Omental fat pad (tissue), 4 donors: Measurements from ENCODE around the gene ALKBH1. TPM values are rescaled to one million over a fixed set of nuclear protein-coding genes. Genes with fewer than 3 reads are reported as not detected.
"Not testable (repeated sequence)": the region's sequence is repeated elsewhere in the genome, so short reads cannot be mapped to it uniquely, and the experiment has no call there.

Experiments
- ATAC-seq: fragments of 150-250 bp; one replicate; pipeline ENCODE4 v1.9.1; 2016; ENCODE audit warnings: mild to moderate bottlenecking, moderate library complexity; ENCODE audit not compliant: low FRiP score
- DNase-seq: peaks from one replicate; pipeline ENCODE4 v3.0.0-alpha.2; 2019; ENCODE audit warnings: low spot score
- small RNA-seq: library from RNA; depleted of rRNA; stranded (forward); fragments of <200 nt; gene quantifications from one replicate; pipeline ENCODE3, GENCODE V24; 2016
- total RNA-seq, 4 donors: library from RNA; depleted of rRNA; stranded (reverse); fragments of >200 nt; gene quantifications; one replicate each; pipeline ENCODE4 v1.1.0, GENCODE V29; 2016
- TF ChIP-seq, protein P1 (sequence below), 3 donors: fragments of 450-650 bp; IDR thresholded peaks; one replicate each; pipeline ENCODE4 v1.5.1; 2016 to 2017; ENCODE audit warnings: antibody characterized with exemption in 3 of 3, mild to moderate bottlenecking in 3 of 3, moderate library complexity in 2 of 3

ALKBH1 gene
- total RNA-seq, 4 donors from 2014 or later: 6.9 to 13.6 (median 10.6) TPM

DNA sequence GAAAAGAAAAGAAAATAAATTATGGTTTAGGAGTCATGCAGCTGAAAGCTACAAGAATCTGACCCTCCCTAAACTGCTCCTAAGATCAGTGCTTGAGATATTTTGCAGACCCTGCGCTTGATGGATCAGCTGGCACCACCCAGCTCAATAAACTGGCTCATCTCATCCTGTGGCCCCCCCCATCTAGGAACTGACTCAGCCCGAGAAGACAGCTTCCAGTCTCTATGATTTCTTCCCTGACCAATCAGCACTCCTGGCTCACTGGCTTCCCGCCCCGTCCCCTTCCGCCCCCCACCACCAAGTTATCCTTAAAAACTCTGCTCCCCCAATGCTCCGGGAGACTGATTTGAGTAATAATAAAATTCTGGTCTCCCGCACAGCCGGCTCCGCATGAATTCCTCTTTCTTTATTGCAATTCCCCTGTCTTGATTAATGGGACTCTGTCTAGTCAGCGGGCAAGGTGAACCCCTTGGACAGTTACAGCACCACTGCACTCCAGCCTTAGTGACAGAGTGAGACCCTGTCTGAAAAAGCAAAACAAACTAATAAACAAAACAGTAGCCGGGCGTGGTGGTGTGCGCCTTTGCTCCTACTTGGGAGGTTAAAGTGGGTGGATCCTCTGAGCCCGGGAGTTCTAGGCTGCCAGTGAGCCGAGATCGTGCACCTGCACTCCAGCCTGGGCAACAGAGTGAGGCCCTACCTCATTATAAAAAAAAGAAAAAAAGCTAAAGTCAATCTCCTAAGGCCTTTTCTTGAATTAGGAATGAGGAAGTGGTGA lies 66.9 kb downstream of the ALKBH1 start:
- ATAC-seq (no peak), DNase-seq (no peak)
- TF ChIP-seq, protein P1, sequence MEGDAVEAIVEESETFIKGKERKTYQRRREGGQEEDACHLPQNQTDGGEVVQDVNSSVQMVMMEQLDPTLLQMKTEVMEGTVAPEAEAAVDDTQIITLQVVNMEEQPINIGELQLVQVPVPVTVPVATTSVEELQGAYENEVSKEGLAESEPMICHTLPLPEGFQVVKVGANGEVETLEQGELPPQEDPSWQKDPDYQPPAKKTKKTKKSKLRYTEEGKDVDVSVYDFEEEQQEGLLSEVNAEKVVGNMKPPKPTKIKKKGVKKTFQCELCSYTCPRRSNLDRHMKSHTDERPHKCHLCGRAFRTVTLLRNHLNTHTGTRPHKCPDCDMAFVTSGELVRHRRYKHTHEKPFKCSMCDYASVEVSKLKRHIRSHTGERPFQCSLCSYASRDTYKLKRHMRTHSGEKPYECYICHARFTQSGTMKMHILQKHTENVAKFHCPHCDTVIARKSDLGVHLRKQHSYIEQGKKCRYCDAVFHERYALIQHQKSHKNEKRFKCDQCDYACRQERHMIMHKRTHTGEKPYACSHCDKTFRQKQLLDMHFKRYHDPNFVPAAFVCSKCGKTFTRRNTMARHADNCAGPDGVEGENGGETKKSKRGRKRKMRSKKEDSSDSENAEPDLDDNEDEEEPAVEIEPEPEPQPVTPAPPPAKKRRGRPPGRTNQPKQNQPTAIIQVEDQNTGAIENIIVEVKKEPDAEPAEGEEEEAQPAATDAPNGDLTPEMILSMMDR (IDR thresholded peaks at IDR 0.05): no peak

DNA sequence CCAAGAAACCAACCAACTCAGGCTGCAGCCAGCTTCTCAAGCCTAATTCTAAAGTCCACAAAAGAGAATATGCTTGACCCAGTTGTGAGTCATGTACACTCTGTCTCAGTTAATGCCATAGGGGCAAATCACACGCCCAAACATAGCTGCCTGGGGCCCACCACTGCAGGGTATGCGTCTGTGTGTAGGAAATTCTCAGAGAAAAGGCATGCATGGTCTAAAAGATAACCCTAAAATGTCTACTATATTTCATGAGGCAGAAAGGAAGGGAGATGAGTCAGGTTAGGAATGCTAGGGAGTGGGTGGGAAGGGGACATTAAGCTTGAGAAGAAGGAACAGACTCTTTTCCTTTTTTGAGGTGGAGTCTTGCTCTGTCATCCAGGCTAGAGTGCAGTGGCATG lies 69.1 kb downstream of the ALKBH1 start:
- TF ChIP-seq, protein P1 (IDR thresholded peaks at IDR 0.05): no peak
- peak; percentile 19 for ATAC-seq
- no peak for DNase-seq

DNA sequence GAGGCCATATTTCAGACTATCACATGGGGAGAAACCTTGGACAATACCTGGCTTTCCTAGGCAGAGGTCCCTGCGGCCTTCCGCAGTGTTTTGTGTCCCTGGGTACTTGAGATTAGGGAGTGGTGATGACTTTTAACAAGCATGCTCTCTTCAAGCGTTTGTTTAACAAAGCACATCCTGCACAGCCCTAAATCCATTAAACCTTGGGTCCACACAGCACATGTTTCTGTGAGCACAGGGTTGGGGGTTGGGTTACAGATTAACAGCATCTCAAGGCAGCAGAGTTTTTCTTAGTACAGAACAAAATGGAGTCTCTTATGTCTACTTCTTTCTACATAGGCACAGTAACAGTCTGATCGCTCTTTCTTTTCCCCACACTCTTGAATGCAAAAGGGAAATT lies 72.0 kb downstream of the ALKBH1 start:
- not testable (repeated sequence) for ATAC-seq, DNase-seq

DNA sequence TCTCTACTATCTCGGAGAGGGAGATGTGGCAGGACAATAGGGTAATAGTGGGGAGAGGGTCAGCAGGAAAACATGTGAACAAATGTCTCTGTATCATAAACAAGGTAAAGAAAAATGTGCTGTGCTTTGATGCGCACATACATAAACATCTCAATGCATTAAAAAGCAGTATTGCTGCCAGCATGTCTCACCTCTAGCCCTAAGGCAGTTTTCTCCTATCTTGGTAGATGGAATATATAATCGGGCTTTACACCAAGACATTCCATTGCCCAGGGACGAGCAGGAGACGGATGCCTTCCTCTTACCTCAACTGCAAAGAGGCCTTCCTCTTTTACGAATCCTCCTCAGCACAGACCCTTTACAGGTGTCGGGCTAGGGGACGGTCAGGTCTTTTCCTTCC lies 72.4 kb downstream of the ALKBH1 start:
- DNase-seq, ATAC-seq: not testable (repeated sequence)

DNA sequence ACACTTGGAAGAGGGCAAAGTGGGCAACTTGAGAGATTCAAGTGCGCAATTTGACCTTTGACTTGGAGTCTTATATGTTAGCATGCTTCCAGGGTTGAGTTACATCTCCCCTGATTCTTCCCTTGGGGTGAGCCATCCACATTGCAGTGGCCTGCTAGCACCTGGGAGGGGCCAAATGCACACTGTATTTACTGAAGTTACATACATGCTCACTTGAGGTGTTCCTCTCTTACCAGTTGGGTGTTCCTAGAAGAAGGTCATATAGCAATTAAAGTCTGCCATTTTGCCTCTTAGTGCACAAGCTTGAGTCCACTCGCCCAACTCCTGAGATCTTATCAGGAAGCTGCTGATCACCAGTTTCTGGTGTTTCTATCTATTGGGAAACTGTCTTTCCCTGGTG lies 77.7 kb downstream of the ALKBH1 start:
- ATAC-seq (no peak), DNase-seq (no peak)
- TF ChIP-seq, protein P1 (IDR thresholded peaks at IDR 0.05): no peak

DNA sequence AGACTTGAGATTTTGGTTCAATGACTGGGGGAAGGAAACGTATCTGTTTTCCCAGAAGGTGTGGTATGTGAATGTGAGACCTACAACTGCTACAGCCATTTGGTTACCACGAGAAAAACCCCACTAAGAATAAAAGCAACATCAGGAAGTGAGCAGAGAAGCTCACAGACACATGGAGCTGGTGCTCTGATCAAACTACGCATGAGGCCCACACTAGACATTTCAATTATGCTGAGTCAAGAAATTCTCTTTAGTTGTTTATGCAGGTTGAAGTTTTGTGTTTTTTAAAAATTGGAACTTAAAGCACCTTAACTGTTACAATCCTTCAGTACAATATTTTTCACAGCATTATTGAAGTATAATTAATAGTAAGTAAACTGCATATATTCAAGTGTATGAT lies 82.5 kb downstream of the ALKBH1 start:
- ATAC-seq: no peak
- TF ChIP-seq, protein P1 (IDR thresholded peaks at IDR 0.05): no peak
- DNase-seq: no peak

DNA sequence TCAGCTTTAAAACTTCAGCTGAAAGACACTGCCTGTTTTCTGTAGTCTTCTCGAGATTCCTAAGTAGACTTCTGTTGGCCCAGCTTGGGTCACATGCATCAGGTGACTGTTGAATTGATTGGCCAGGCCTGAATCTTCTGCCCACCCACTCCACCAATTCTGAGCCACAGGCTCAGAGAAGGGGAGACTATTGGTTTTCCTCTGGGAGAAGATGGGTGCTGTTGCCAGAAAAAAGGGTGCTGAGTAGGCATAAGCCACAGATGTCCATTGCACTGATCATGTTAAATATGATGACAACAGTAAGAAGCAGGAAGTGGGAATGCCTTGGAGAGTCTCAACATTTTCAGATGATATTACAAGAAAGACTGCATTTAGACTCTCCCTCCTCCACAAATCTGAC lies 84.6 kb downstream of the ALKBH1 start:
- ATAC-seq: no peak
- DNase-seq: no peak
- TF ChIP-seq, protein P1 (IDR thresholded peaks at IDR 0.05): no peak

Small RNA genes within 50 kb of the gene (small RNA-seq; reads per million reads assigned to genes)
- gene COX6CP11: not detected

Other genes starting within 250 kb of the ALKBH1 start
- 100 to 1,000 TPM in 2 of 4 donors, 10 to 100 TPM in 2; 82.4 to 158 (median 101) TPM for gene AHSA1, start 249.9 kb downstream of the ALKBH1 start, total RNA-seq
- gene ISM2, start 209.2 kb downstream of the ALKBH1 start, total RNA-seq: 1 to 10 TPM in 2 of 4 donors, under 1 TPM in 1, not detected in 1; 0.72 to 2.3 (median 1.4) TPM
- 10 to 100 TPM; 23.5 to 73.6 (median 52.3) TPM for gene SPTLC2, start 91.4 kb downstream of the ALKBH1 start, total RNA-seq
- 100 to 1,000 TPM; 117 to 155 (median 140) TPM for gene SLIRP, start 80 bp upstream of the ALKBH1 start, total RNA-seq
- 10 to 100 TPM; 39.3 to 71.7 (median 51.0) TPM for gene SNW1, start 53.1 kb upstream of the ALKBH1 start, total RNA-seq
- 10 to 100 TPM in 1 of 4 donors, 1 to 10 TPM in 3; 4.2 to 10.7 (median 6.2) TPM for gene ADCK1, start 92.1 kb upstream of the ALKBH1 start, total RNA-seq